GM12878 (cell line): ENCODE data around the gene SEC24D. TPM values are rescaled to one million over a fixed set of nuclear protein-coding genes. Genes with fewer than 3 reads are reported as not detected.

Experiments used
- ATAC-seq: fragments of 200-7000 bp; cut with Tn5 transposase; 3 replicates; pipeline ENCODE4 v1.9.1; 2020; ENCODE audit warnings: mild to moderate bottlenecking, moderate library complexity
- BruUV-seq: library from RNA; stranded (reverse); fragments of 400-500 nt; replicated peaks from 2 replicates; lab custom pipeline; 2021; lab: Mats Ljungman, UMichigan
- CTCF ChIA-PET: fragments of 300-600 bp; sonication (Branson Sonifier 250); formaldehyde crosslinking; extraction: SDS; loops from one replicate; lab custom pipeline; 2021; ENCODE audit warnings: inconsistent platforms; lab: Yijun Ruan, JAX
- POLR2A ChIA-PET: fragments of 350-600 bp; formaldehyde crosslinking; extraction: SDS; loops from one replicate; lab custom pipeline; 2021; ENCODE audit warnings: inconsistent platforms; lab: Charles Lee
- RAD21 ChIA-PET: fragments of 300-600 bp; sonication (Branson Sonifier 250); formaldehyde crosslinking; loops from one replicate; lab custom pipeline; 2023; ENCODE audit warnings: antibody characterized with exemption; ENCODE audit not compliant: unreplicated experiment; lab: Charles Lee
- SMC1A ChIA-PET: fragments of 300-600 bp; sonication (Branson Sonifier 250); formaldehyde crosslinking; loops from one replicate; lab custom pipeline; 2023; ENCODE audit not compliant: unreplicated experiment, uncharacterized antibody; lab: Charles Lee
- DNase-seq: peaks from one replicate; pipeline ENCODE4 v3.0.0-alpha.2; 2011; ENCODE audit warnings: low read depth, low spot score
- FAIRE-seq: peaks from 3 replicates; lab custom pipeline; 2011; peaks lifted over from hg19 to GRCh38; lab: Jason Lieb, UNC
- H2AFZ ChIP-seq: 2 replicates; pipeline ENCODE4 v1.6.0; 2011; ENCODE audit warnings: low read depth, low read length, control low read depth; ENCODE audit not compliant: control insufficient read depth
- H3K27ac ChIP-seq: 2 replicates; pipeline ENCODE4 v1.5.1; 2011; ENCODE audit warnings: control low read depth; ENCODE audit not compliant: control insufficient read depth, insufficient read depth
- H3K27me3 ChIP-seq, 2 experiments: replicated peaks in 1 of 2; 2 replicates each; pipeline versions ENCODE4 v1.6.0 to v1.6.1; 2011; ENCODE audit warnings: low read length in 1 of 2; ENCODE audit not compliant: control insufficient read depth in 2 of 2, insufficient read depth in 2 of 2
- H3K36me3 ChIP-seq, 2 experiments: 2 replicates each; pipeline ENCODE4 v1.5.1; 2011; ENCODE audit warnings: low read length in 1 of 2; ENCODE audit not compliant: control insufficient read depth in 2 of 2, insufficient read depth in 2 of 2
- H3K4me1 ChIP-seq: 2 replicates; pipeline ENCODE4 v1.6.1; 2011; ENCODE audit warnings: mild to moderate bottlenecking, low read length, moderate library complexity, mixed read lengths; ENCODE audit not compliant: control insufficient read depth, insufficient read depth
- H3K4me2 ChIP-seq: 2 replicates; pipeline ENCODE4 v1.6.0; 2011; ENCODE audit warnings: control low read depth; ENCODE audit not compliant: control insufficient read depth, insufficient read depth
- H3K4me3 ChIP-seq: fragments of 200-600 bp; sonication (generic); 2 replicates; pipeline ENCODE4 v1.5.1; 2016
- H3K79me2 ChIP-seq: 2 replicates; pipeline ENCODE4 v1.6.0; 2011; ENCODE audit warnings: low read length; ENCODE audit not compliant: control insufficient read depth, insufficient read depth
- H3K9ac ChIP-seq: 2 replicates; pipeline ENCODE4 v1.8.0; 2011; ENCODE audit warnings: low read length, control low read depth, mixed read lengths; ENCODE audit not compliant: control insufficient read depth, insufficient read depth
- H3K9me3 ChIP-seq: replicated peaks from 3 replicates; pipeline ENCODE4 v1.5.1; 2011; ENCODE audit warnings: mild to moderate bottlenecking, low read length; ENCODE audit not compliant: control insufficient read depth, insufficient read depth
- H4K20me1 ChIP-seq: 2 replicates; pipeline ENCODE4 v1.6.0; 2011; ENCODE audit not compliant: control insufficient read depth, insufficient read depth
- GATAD2B ChIP-seq: fragments of 450-650 bp; conservative IDR thresholded peaks from 2 replicates; pipeline ENCODE4 v1.6.1; 2017; ENCODE audit warnings: low read depth, mild to moderate bottlenecking, moderate library complexity
- LARP7 ChIP-seq: fragments of 450-650 bp; IDR thresholded peaks from 2 replicates; pipeline ENCODE4 v1.6.1; 2017; ENCODE audit warnings: mild to moderate bottlenecking
- SREBF2 ChIP-seq: IDR thresholded peaks from 2 replicates; pipeline ENCODE4 v1.6.1; 2012; ENCODE audit warnings: mild to moderate bottlenecking, low read length
- WGBS: methylation state at CpG from one replicate; pipeline ENCODE4 v1.1.6; 2016; ENCODE audit warnings: low lambda C conversion rate; ENCODE audit not compliant: insufficient replicate concordance, insufficient coverage; ENCODE audit errors: missing lambda C conversion rate; 5-methylcytosine and 5-hydroxymethylcytosine counted together
- in situ Hi-C: fragments of 300-500 bp; cut with MboI; formaldehyde crosslinking; loops from 9 replicates; pipeline ENCODE4 v1.14.3; 2018; ENCODE audit warnings: mixed read lengths
- intact Hi-C: fragments of 100-400 bp; cut with micrococcal nuclease; formaldehyde crosslinking; loops from one replicate; pipeline ENCODE4 v1.14.2; 2022; ENCODE audit not compliant: unreplicated experiment
- polyA plus RNA-seq, 11 experiments: library from polyadenylated mRNA; depleted of rRNA in 4 of 11; unstranded in 6 of 11; stranded (reverse) in 5 of 11; fragments of >200 nt; fragmentation: Nextera tagmentation in 4 of 11; fragmentation: Illumina TruSeq in 1 of 11; extraction: Ambion mirVana in 4 of 11; extraction: Trizol in 1 of 11; gene quantifications; 1 replicate in 1 of 11; 2 replicates in 10 of 11; pipeline versions ENCODE4 v1.2.1 to v1.2.3, GENCODE V29; 2011 to 2016; ENCODE audit warnings: inconsistent platforms in 2 of 11, missing spikeins in 2 of 11, low read depth in 1 of 11
- total RNA-seq, 4 experiments: library from RNA; depleted of rRNA in 3 of 4; stranded (reverse); fragments of >200 nt in 3 of 4; fragmentation: Illumina TruSeq in 1 of 4; extraction: Trizol in 1 of 4; gene quantifications; 2 replicates each; pipeline versions ENCODE4 v1.2.1 to v1.2.3, GENCODE V29; 2013 to 2021
- TF ChIP-seq, protein P1 (sequence below): fragments of 450-650 bp; IDR thresholded peaks from 2 replicates; pipeline ENCODE4 v1.6.1; 2017; ENCODE audit warnings: borderline replicate concordance
- TF ChIP-seq, protein P2 (sequence below): IDR thresholded peaks from 2 replicates; pipeline ENCODE4 v1.6.1; 2011; ENCODE audit warnings: borderline replicate concordance, low read depth, mild to moderate bottlenecking, moderate library complexity, low read length; ENCODE audit not compliant: insufficient read depth, poor library complexity, severe bottlenecking
- TF ChIP-seq, protein P3 (sequence below): fragments of 450-650 bp; IDR thresholded peaks from 2 replicates; pipeline ENCODE4 v1.6.1; 2016; ENCODE audit warnings: mild to moderate bottlenecking

The SEC24D gene
- total and polyA plus RNA-seq, 10 of the 15 experiments (the other 5 are each of a cell fraction or from before 2014, with no cell fraction given): 12.8 to 61.9 (median 25.6) TPM

DNA sequence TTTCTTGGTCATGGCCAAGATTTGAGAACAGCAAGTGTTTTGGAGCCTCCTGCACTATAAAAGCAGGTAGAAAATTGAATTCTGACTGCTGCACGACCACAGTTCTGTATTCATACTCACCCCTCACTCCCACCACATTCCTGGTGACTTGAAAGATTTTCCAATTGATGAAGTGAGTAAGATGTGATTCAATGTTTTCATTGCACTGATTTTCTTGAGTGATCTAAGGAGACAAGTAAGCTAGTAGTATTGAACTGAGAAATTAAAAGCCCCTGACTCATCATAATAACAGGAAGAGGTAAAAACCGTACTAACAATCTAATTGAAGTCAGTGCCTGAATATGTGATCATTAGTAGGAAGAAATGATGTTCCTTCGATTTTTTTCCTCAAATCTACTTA lies 6.1 kb upstream of the SEC24D start:
- 48% methylated on average over 3 of the region's 3 CpGs for WGBS
- H3K4me2 ChIP-seq: no peak overlapping the region
- ChIA-PET SMC1A (interaction anchor here (0.7 to 1.6 kb wide), 3 partner anchors 12 to 22 kb away, joined by 3 to 4 read pairs (median 3); no protein-coding TSS in a partner anchor), CTCF (interaction anchor here (2.4 kb wide), 1 partner anchor 23 kb away, joined by 6 read pairs; no protein-coding TSS in a partner anchor), POLR2A (no interaction called here), RAD21 (no interaction called here)
- TF ChIP-seq LARP7 (no peak), GATAD2B (no peak)
- TF ChIP-seq, protein P1, sequence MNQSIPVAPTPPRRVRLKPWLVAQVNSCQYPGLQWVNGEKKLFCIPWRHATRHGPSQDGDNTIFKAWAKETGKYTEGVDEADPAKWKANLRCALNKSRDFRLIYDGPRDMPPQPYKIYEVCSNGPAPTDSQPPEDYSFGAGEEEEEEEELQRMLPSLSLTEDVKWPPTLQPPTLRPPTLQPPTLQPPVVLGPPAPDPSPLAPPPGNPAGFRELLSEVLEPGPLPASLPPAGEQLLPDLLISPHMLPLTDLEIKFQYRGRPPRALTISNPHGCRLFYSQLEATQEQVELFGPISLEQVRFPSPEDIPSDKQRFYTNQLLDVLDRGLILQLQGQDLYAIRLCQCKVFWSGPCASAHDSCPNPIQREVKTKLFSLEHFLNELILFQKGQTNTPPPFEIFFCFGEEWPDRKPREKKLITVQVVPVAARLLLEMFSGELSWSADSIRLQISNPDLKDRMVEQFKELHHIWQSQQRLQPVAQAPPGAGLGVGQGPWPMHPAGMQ: no peak
- intact Hi-C loops (no loop called here), in situ Hi-C loops (no loop called here)
- no peaks in the 10 kb centered on the region for H3K9me3 ChIP-seq
- no peaks in the 10 kb centered on the region; a peak in 1 of 4 replicates for H3K27me3 ChIP-seq
- no peak for DNase-seq
- no peaks in the 10 kb centered on the region for H3K79me2 ChIP-seq
- ATAC-seq: no peak
- no peak overlapping the region for H3K9ac ChIP-seq
- no peak overlapping the region for H3K27ac ChIP-seq
- no peaks in the 10 kb centered on the region for H3K36me3 ChIP-seq
- no peaks in the 10 kb centered on the region for H4K20me1 ChIP-seq
- no peak overlapping the region for H3K4me3 ChIP-seq
- no TSS peak for BruUV-seq
- H2AFZ ChIP-seq: no peak overlapping the region
- no peaks in the 10 kb centered on the region for H3K4me1 ChIP-seq
- no peak for FAIRE-seq

DNA sequence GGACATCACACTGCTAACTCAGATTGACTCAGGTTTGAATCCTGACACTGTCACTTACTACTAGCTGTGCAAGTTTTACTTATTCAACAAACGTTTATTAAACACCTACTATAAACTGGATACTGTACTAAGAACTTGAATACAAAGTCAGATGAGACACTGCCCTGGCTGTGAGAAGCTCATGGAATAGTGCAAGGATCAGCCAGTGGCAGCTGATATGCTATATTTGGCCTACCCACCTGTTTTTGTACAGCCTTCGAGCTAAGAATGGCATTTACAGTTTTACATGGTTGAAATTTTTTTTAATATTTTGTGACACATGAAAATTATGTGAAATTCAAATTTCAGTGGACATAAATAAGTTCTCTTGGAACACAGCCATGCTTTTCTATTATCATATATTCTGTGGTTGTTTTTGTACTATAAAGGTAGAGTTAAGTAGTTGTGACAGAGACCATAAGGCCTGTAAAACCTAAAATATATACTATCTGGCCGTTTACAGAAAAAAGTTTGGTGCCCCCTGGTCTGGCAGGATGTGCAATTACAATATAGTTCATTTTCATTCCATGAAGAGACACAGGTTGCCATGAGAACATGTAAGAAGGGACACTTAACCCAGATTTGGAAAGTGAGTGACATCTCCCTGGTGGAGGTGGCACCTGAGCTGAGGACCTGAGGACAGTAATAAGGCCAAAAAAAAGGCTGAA lies 3.4 kb upstream of the SEC24D start:
- ATAC-seq: no peak
- Histone ChIP-seq H2AFZ (no peak overlapping the region), H3K36me3 (no peaks in the 10 kb centered on the region), H3K4me3 (no peak overlapping the region)
- DNase-seq: no peak
- CTCF ChIA-PET: interaction anchor here (1.1 to 3.0 kb wide), 5 partner anchors 13 to 144 kb away, joined by 3 to 13 read pairs (median 3); no protein-coding TSS in a partner anchor
- TF ChIP-seq, protein P2, sequence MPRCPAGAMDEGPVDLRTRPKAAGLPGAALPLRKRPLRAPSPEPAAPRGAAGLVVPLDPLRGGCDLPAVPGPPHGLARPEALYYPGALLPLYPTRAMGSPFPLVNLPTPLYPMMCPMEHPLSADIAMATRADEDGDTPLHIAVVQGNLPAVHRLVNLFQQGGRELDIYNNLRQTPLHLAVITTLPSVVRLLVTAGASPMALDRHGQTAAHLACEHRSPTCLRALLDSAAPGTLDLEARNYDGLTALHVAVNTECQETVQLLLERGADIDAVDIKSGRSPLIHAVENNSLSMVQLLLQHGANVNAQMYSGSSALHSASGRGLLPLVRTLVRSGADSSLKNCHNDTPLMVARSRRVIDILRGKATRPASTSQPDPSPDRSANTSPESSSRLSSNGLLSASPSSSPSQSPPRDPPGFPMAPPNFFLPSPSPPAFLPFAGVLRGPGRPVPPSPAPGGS: peak; percentile 14
- TF ChIP-seq SREBF2: no peak
- TF ChIP-seq, protein P3, sequence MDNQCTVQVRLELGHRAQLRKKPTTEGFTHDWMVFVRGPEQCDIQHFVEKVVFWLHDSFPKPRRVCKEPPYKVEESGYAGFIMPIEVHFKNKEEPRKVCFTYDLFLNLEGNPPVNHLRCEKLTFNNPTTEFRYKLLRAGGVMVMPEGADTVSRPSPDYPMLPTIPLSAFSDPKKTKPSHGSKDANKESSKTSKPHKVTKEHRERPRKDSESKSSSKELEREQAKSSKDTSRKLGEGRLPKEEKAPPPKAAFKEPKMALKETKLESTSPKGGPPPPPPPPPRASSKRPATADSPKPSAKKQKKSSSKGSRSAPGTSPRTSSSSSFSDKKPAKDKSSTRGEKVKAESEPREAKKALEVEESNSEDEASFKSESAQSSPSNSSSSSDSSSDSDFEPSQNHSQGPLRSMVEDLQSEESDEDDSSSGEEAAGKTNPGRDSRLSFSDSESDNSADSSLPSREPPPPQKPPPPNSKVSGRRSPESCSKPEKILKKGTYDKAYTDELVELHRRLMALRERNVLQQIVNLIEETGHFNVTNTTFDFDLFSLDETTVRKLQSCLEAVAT: no peak
- TF ChIP-seq, all 136 proteins: peak for 1
- no peaks in the 10 kb centered on the region for H3K4me1 ChIP-seq
- ChIA-PET RAD21 (interaction anchor here (1.1 kb wide), 1 partner anchor 12 kb away, joined by 4 read pairs; no protein-coding TSS in a partner anchor), SMC1A (interaction anchor here (0.6 to 3.0 kb wide), 3 partner anchors 8 to 59 kb away, joined by 3 to 11 read pairs (median 3); no protein-coding TSS in a partner anchor), POLR2A (interaction anchor here (0.9 kb wide), 1 partner anchor 11 kb away, joined by 3 read pairs; no protein-coding TSS in a partner anchor)
- FAIRE-seq: no peak
- no peaks in the 10 kb centered on the region for H4K20me1 ChIP-seq
- H3K9ac ChIP-seq: no peak overlapping the region
- in situ Hi-C loops (no loop called here), intact Hi-C loops (no loop called here)
- H3K4me2 ChIP-seq: no peak overlapping the region
- peaks cover 15% of the 10 kb centered on the region for H3K79me2 ChIP-seq
- no TSS peak for BruUV-seq
- H3K27ac ChIP-seq: no peak overlapping the region
- 54% methylated on average over 3 of the region's 3 CpGs for WGBS
- no peaks in the 10 kb centered on the region; a peak in 1 of 4 replicates for H3K27me3 ChIP-seq
- H3K9me3 ChIP-seq: no peaks in the 10 kb centered on the region
